Stimulated activated CD8-positive, alpha-beta memory T cell treated with anti-CD3 and anti-CD28 coated beads, Interleukin-7, amount 100 ng/mL, for 48 hours (primary cell): ENCODE data around the gene RPP25L.
"Not testable (repeated sequence)": the region's sequence is repeated elsewhere in the genome, so short reads cannot be mapped to it uniquely, and the experiment has no call there.

Experiments used
- DNase-seq, 2 donors: peaks; one replicate each; pipeline ENCODE4 v3.0.0-alpha.2; 2020; ENCODE audit warnings: low read depth in 1 of 2; ENCODE audit errors: extremely low read depth in 1 of 2

Gene RPP25L, protein sequence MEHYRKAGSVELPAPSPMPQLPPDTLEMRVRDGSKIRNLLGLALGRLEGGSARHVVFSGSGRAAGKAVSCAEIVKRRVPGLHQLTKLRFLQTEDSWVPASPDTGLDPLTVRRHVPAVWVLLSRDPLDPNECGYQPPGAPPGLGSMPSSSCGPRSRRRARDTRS

DNA sequence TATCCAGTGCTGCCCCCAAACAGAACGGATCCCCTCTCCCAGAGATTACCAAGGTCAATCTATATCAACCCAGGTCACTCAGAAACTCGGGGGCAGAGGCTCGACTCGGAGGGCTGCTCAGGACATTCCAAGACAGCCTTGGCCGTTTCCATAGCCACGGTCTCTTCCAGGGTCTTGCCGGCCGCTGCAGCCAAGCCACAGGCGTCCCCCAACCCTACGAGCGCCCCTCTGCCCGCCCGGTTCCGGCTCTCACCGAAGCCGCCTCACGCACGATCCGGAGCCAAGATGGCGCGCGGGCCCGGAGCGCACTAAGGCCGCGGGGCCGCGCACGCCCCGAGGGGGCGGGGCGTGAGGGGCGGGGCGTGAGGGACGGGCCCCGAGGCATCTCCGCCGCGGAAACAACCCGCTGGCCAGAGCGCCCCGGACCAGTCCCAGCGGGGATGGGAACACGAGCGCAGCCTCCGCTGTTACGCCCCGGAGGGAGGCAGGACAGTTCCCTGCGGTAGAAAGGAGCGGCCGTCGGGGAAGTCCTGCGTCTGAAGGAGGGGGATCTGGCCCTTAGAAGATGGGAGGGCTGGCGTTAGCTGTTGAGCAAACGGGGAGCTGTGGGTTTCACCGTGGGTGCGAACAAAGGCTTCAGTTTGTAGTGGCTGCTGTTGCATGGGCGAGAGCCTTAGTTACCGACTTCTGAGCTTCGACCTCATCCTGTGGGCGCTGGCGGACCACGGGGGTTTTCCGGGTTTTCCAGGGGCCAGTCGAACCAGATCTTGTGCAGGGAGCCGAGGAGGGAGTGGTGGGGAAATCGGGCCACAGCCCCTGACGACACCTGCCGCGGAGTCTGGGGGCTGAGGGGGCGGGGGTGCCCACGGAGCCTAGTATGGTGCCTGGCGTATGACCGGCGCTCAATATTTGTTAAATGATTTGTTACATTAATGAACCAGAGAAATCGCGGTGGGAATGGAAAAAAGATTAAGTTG is at the start of gene RPP25L:
Gene RPP25L, minus strand, starts transcription at position 287 of the 977 bp plus-strand sequence. CDS start 801 bp downstream, outside the sequence.
- DNase-seq: peak; percentile 73 to 77

DNA sequence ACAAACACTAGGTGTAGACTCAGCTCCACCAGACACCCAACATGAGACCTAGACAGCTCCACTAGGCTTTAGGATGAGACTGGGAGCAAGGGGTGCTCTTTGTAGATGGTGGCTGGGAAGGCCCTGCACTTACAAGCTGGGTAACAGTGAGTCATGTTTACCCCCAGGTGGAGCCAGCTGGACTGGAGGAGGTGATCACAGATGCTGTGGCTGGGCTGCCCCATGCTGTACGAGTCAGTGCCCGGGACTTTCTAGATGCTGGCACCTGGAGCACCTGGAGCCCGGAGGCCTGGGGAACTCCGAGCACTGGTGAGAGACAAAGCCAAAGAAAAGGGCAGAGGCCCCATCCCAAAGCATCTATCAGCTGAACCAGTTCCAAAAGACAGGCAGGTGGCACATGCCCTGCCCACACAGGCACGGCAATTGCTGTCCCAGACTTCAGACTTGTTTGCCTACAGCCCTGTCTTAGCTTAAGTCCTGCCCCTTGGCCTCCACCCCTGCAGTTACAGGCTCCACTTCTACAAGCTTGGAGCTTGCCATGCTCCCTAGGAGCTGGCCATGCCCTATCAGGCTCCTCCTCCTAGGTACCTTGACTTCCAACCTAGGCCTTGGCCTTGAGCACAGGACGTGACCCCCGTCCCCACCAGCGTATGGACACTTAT is 47.8 kb upstream of the RPP25L start:
- DNase-seq: no peak

DNA sequence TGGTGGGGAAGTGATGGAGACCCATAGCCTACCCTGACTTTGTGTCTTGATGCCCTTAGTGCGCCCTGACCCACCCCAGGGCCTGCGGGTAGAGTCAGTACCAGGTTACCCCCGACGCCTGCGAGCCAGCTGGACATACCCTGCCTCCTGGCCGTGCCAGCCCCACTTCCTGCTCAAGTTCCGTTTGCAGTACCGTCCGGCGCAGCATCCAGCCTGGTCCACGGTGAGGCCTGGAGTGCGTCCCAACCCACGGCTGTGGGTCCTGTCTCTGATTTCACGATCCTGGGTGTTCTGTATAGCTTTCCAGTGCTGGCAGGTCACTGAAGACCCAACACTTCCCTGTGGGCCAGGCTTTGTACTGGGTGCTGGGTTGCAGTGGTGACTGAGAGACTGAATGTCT is 46.6 kb upstream of the RPP25L start:
- no peak for DNase-seq

DNA sequence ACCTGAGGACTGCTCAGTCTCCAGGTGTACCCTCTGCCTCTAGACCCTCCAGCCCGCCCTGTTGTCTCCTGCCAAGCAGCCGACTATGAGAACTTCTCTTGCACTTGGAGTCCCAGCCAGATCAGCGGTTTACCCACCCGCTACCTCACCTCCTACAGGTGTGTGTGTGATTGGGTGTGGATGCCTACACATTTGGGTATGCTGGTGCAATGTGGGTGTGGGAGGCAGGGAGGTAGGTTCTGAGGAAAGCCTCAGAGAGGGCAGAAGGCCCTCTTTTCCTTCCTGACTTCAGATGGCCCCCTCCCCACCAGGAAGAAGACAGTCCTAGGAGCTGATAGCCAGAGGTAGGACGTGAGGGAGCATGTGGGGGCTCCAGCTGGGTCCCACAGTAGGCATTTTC is 45.1 kb upstream of the RPP25L start:
- no peak for DNase-seq

DNA sequence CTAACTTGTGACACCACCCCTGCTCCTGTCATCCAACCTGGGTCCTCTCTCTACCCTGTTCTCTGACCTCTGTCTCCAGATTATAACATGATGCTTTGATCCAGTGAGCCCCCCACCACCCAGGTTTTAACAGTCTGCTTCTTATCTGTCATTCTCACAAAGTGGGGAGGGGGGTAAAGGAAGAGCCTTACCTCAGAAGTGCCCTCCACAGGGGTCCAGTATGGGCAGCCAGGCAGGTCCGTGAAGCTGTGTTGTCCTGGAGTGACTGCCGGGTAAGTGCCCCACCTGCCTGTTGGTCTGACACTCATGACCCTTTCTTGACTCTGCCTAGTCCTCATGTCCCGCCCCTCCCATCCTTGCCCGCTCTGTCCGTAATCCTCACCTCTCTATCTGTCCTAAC is 43.5 kb upstream of the RPP25L start:
- no peak for DNase-seq

DNA sequence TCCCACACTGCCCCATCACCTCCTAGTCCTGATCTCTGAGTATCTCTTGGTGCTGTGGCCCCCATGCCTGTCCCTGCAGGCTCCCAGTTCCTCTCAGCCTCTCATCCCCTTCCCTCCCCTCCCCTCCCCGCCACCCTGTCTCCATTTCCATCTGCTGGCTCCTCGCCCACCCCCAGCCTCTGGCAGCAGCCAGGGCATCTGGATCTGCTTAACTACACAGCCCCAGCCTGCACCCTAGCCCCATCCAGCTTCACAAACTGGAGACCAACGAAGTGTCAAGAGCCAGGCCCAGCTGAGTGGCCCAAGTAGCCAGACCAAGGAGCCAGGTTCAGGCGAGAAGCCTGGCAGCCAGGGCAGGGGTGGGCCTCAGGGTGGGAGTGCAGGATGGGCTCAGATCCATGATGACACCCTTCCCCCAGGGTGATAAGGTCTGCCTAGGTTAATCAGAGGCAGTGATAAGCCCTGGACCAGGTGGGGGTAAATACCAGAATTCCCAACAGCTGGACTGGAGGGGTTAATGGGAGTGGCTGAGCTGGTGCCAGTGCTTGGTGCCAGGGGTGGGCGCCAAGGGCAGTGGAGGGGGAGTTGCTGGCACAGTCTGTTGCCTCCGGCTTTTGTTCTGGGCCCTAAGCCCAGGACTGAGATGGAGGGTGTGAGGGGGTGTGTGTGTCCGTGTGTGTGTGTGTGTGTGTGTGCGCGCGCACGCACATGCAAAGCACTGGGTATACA is 42.6 kb upstream of the RPP25L start:
- no peak for DNase-seq

DNA sequence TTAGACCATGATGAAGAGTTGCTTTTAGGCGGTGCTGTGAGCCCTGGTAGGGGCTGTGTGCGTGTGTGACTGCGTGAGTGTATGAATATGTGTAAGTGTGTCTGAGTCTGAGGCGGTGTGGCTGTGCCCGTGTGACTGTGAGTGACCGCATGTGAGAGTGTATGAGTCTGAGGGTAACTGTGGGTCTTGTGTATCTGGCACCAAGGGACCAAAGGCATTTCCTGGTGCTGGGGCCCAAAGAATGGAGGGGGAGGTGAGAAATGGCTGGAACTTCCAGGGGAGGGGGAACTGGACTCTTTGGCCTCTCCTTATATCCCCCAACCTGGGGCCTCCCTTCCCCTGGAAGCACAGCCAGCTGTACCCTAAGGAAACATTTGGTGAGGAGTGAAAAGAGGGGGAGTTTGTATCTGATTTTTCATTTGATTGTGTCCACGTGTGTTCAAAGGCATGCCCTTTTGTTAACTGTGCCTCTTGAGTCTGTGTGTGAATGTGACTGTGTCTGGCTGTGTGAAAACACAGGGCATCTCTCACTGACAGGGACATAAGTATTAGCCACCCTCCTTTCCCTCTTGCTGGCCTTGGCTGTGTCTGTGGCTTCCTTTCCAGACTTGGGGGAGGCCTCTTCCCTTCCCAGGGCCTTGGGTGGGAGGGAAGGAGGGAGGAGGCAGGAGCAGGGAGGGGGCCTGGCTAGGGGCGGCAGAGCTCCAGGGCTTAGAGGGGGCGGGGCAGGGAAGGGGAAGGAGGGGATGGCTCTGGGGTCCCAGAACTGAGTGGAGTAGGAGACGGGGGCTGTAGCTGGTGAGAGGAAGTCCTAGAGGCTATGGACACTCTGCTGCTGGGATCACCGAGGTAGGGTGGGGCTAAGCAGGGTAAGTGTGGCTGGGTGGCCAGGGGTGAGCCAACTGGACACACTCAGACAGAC is 41.5 kb upstream of the RPP25L start:
- DNase-seq: no peak

DNA sequence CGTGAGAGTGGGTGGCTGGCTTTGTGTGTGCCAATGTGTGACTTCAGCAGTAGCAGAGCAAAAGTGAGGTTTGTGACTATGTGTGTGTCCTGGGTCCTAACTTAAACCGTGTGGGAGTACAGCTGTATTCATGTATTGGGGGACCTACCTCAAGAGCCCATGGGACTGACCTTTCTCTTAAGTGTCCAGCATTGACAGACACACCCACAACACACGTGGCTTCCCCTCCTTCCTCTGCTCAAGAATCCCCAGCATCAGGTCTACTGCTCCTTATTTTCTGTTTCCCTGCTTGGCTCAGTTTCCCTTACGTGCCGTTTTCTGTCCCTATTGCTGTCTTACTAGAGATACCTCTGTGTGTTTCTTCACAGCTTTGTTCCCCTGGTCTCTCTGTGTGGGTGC is 40.7 kb upstream of the RPP25L start:
- no peak for DNase-seq

DNA sequence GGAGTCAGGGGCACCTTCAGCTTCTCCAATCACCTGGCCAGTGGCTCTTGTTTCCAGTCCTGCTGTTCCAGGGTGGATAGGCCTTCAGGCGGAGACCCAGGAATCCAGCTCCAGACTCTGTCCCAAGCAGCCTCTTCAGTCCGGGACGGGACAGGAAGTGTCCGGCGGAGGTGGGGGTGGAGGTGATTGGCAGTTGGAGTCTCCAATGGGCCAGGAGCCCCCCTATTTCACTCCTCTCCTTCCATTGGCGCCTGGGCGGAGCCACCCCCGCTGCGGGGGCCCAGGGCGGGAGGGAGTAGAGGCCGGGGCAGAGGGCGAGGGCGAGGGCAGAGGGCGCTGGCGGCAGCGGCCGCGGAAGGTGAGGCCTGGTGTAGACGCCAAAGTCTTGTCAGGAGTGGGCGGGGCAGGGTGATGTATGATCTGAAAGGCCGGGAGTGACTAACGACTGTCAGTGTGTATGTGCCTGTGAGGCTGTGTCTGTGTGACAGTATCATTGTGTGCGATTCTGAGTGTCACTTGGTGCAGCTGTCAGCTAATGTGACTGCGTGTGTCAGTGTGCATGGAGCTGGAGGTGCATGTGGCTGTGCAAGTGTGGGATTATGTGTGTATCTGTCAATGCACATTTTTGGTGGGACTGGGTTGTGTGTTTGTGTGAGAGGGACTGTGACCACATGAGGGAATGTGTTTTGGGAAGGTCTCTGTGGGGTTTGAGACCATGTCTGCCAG is 40.1 kb upstream of the RPP25L start, which contains the start of gene IL11RA:
Gene IL11RA, plus strand, starts transcription at position 310 of the 726 bp plus-strand sequence. CDS start 3,033 bp downstream, outside the sequence.
- peak in 1 of 2 donors; percentile 63 for DNase-seq

DNA sequence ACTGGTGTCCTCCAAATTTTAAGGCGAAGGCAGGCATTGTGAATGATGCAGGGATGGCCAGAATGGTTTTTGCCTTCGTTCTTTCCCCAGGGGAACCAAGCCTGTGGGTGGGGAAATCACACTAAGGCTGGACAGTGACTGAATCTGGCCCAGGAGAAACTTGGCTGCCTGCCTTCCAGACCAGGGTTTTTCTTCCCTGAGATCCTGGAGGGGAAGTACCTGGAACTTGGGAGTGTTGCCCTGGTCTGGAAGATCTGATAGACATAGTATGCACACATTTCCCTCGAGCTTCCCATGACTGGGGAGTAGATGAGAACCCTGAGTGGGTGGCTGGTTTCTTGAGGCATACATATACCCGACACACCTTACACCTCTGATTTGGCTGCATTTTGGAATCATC is 39.4 kb upstream of the RPP25L start:
- no peak for DNase-seq

DNA sequence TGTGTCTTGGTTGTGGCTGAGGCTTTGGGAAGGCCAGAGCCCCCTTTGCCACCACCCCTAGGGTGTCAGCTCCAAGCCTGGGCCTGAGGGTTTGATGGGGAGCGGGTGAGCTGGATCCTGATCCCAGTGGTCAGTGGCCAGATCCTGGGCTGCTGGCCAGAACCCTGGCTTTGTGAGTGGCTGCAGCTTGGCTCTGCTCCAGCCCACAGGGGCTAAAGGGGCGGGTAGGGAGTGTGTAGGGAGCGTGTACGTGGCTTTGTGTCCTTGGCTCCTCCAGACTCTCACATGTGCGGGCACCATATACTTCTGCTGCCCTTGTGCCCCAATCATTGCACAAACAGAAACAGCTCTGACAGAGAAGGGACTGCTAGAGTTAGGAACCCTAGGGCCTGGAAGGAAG is 38.9 kb upstream of the RPP25L start:
- no peak for DNase-seq

DNA sequence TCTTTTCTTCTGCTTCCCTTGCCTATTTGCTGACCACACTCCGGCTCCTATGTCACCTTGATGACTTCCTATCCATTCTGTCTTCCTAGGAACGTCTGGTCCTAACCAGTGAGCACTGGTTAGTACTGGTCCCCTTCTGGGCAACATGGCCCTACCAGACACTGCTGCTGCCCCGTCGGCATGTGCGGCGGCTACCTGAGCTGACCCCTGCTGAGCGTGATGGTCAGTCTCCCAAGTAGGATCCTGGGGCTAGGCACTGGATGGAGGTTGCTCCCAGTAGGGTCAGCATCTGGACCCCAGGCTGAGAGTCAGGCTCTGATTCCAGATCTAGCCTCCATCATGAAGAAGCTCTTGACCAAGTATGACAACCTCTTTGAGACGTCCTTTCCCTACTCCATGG is 36.8 kb upstream of the RPP25L start:
- DNase-seq: no peak

DNA sequence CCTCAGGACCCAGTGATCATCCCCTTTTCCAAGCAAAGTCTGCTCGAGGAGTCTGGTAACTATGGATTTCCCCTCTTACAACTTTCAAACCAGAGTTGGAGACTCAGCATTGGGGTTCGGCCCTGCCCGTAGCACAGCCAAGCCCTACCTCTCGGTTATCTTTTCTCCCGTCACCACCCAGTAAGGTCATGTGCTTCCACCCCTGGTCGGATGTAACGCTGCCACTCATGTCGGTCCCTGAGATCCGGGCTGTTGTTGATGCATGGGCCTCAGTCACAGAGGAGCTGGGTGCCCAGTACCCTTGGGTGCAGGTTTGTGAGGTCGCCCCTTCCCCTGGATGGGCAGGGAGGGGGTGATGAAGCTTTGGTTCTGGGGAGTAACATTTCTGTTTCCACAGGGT is 35.8 kb upstream of the RPP25L start:
- DNase-seq: no peak

DNA sequence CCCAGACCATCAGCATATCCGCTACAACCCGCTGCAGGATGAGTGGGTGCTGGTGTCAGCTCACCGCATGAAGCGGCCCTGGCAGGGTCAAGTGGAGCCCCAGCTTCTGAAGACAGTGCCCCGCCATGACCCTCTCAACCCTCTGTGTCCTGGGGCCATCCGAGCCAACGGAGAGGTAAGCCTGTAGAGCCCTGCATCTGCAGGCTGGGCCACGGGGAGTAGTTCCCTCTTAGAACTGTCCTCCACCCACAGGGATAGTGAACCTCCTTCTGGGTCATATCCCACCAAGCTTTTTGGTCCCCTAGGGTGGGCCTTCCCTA is 35.1 kb upstream of the RPP25L start:
- no peak for DNase-seq

DNA sequence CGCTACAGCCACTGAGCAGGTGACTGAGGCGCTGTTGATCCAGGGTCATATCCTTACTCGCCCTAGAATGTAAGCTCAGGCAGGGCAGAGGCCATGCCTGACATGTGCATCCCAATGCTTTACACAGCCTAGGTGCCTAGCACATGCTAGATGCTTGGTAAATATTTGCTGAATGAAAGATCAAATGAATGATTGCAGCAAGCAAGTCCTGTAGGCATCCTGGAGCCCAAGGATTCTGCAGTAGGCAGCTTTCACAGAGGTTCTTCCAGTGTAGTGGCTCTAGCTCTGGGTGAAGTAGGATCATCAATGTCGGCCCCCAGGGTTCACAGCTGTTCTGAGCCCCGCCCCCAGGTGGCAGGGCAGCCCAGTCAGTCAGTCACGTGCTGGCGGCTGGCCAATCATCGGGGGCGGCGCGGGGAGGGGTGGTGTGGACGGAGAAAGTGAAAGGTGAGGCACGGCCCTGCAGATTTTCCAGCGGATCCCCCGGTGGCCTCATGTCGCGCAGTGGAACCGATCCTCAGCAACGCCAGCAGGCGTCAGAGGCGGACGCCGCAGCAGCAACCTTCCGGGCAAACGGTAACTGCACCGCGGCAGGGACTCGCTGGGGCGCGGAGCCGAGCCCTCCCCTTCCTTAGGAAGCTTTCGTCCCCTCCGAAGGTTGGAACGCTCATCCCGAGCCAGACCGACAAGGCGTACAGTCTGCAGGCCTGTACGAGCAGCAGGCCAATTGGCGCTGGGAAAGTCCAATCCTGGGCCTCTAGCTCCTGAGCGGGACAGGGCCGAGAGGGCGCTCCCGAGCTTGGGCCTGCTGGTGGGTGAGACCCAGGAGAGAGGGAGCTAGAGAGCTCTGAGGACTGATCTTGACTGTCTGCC is 34.5 kb upstream of the RPP25L start, which contains the start of gene GALT:
Gene GALT, plus strand, starts transcription at position 465 of the 873 bp plus-strand sequence. Its CDS starts 30 bp downstream, at position 495.
- DNase-seq: peak; percentile 93 to 96

DNA sequence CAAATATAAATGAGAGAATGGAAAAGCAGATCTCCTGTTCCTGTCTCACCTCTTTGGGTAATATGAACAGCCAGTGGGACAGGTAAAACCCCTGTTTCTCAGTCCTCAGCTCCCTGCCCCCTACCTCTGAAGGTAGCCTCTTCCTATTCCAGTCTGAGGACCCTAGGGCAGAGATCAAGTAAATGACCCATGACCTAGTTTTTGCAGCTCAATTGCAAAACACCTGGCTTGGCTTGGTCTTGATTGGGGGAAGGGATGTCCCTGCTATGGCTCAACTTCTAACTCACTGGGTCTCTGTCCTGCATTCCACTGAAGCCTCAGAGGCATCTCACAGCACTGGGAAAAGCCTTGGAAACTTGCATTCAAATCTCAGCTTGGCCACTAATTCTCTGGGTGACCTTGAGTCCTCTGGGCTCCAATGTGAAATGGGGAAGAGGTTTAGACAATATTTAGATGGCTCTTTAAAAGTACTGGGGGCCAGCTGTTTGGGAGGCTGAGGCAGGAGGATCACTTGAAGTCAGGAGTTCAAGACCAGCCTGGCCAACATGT is 32.9 kb upstream of the RPP25L start:
- no peak for DNase-seq

DNA sequence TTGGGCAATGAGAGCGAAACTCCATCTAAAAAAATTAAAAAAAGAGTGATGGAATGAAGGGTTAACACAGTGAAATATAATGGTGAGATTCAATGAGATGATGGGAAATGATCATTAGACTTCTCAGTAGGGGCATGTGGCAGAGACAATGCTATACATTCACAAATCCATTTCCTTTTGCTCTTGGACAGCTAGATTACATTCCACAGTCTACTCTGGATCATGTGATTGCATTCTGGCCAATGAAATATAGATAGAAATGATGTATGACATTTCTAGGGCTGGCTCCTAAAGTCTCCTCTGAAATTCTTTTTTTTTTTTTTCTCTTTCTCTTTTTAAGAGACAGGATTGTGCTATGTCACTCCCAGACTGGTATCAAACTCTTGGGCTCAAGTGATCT is 30.8 kb upstream of the RPP25L start:
- DNase-seq: no peak

DNA sequence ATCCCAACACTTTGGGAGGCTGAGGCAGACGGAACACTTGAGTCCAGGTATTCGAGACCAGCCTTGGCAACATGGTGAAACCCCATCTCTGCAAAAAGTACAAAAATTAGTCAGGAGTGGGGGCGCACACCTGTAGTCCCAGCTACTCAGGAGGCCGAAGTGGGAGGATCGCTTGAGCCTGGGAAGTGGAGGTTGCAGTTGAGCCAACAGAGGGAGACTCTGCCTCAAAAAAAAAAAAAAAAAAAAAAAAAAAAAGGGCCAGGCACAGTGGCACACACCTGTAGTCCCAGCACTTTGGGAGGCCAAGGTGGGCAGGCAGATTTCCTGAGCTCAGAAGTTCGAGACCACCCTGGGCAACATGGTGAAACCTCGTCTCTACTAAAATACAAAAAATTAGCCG is 27.4 kb upstream of the RPP25L start:
- not testable (repeated sequence) for DNase-seq
